Measurements from ENCODE around the gene HEATR3.
A peak's percentile ranks its signal among the peaks of the same experiment; 100 is the strongest.
"Not testable (repeated sequence)": the region's sequence is repeated elsewhere in the genome, so short reads cannot be mapped to it uniquely, and the experiment has no call there.

Gene HEATR3

DNA sequence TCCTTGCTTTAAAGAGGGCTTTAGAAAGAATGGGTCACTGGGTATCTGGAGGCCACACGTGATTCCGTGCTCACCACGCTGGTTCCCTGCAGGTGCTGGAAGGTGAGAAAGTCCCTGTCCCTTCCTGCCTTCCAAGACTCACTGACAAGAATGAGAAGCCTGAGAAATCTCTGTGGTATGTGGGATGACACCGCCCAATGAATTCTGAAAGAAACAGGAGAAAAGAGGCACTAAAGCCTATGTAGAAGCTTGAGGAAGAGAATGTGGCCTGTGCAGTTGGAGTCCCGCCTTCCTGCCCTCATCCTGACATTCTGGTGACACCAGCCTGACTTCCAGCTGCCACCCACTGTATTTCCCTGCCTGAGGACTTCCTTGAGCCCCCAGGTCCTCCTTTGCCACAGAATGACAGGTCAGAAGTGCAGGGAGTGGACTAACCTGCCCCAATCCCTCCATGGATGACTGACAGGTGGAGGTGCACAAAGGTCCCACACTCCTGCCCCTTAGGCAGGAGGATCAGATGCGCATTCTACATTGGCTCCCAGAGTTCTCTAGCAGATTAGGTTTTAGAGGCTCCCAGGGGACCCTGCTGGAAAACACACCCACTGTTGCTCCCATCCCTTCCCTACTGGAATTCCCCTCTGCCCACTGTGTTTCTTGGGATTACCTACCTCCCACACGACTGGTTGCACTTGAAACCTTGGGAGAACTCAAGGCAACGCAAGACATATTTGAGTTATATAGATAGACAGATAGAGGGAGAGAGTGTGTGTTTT lies 48.8 kb downstream of the HEATR3 start:
- DNase-seq: no peak

DNA sequence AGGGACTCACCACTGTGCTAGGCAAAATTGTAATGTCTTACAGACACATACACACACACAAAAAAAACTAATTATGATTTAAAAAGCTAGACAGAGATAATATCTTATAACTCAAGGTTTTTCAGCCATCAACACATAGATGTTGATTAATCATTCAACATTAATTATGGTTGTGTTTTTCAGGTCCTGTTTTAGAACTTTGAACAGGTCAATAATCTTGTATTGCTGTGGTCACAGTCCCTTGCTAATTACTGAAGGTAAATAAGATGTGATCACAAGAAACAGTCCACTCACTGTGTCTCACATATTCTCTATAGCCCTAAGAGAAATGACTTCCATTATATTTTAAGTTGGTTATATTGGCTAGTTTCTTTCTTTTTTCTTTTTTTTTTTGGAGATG lies 54.9 kb downstream of the HEATR3 start:
- no peak for DNase-seq

- no peak for DNase-seq
Measured at GRCh38 chr16:50121278-50121677, 55.5 kb downstream of the HEATR3 start.

- DNase-seq: peak; percentile 51
Measured at GRCh38 chr16:50121721-50122445, 56.1 kb downstream of the HEATR3 start.

DNA sequence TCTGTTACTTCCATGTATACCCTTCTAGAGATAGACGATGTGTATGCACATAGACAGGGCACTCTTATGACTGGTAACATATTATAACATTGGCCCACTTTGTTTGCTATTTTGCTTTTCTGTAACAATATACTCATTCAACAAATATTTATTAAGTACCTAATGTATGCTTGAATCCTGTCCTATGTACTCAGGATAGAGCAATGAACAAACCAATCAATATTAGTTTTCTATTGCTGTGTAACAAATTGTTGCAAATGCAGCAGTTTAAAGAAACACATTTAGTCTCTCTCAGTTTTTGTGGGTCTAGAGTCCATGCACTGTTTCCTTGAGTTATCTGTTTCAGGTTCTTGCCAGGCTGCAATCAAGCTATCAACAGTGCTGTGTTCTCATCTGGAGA lies 57.6 kb downstream of the HEATR3 start:
- DNase-seq: no peak

- DNase-seq: no peak
Measured at GRCh38 chr16:50124769-50125168, 59.0 kb downstream of the HEATR3 start.

DNA sequence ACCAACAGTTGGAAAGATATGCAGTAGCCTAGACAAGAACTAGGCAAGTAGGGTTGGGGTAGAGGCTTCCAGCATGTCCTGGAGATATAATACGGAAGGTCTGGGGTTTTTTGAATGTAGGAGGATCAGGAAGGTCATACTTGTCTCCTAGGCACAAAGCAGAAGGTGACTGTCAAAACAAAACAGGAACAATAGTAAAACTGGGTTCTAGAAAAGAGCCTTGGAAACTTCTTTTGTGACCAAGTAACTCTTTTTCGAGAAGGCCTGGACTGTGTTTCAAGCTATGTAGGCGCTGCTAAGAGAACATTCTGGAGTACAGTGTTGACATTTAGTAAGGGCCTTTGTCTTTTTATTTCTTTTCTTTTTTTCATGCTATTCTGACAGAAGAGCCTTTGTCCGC lies 60.4 kb downstream of the HEATR3 start:
- no peak for DNase-seq

GRCh38 chr16:50132571-50132970 lies 66.8 kb downstream of the HEATR3 start:
- not testable (repeated sequence) for DNase-seq

GRCh38 chr16:50133214-50133613 lies 67.4 kb downstream of the HEATR3 start:
- no peak for DNase-seq

GRCh38 chr16:50136399-50136798 lies 70.6 kb downstream of the HEATR3 start:
- no peak for DNase-seq

DNA sequence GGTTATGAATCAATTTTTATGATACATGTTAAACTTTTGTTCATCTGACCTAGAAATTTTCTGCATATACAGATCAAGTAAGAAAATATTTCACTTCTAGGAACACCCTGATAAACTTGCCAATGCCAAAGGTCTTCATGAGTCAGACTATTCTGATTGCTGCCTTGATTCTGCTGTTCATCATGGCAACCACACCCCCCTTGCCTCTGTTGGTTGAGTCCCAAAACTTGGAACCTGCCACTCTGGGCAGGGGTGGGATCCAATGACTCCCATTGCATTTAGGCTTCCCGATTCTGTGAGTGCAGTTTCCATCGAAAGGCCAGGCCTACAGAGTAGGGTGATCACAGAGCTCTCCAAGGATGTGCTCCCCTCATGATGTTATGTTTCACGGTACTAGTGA lies 71.5 kb downstream of the HEATR3 start:
- DNase-seq: no peak

DNA sequence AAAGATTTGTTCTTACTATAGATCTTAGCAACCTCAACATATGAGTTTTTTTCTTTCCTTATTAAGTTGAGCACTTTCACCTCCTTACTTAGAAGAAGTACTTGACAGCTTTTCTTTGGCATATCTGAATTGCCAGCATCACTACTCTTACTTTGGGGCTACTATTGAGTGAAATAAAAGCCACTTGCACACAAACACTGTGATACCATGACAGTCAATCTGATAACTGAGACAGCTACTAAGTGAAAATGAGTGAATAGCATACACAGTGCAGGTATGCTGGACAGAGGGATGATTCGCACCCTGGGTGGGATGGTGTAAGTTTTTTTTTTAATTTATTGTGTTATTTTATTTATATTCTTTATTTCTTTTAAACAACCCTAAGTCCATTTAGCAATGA lies 73.8 kb downstream of the HEATR3 start:
- no peak for DNase-seq

GRCh38 chr16:50144211-50144610 lies 78.4 kb downstream of the HEATR3 start:
- DNase-seq: no peak

- DNase-seq: no peak
Measured at GRCh38 chr16:50146479-50147435, 81.0 kb downstream of the HEATR3 start.

DNA sequence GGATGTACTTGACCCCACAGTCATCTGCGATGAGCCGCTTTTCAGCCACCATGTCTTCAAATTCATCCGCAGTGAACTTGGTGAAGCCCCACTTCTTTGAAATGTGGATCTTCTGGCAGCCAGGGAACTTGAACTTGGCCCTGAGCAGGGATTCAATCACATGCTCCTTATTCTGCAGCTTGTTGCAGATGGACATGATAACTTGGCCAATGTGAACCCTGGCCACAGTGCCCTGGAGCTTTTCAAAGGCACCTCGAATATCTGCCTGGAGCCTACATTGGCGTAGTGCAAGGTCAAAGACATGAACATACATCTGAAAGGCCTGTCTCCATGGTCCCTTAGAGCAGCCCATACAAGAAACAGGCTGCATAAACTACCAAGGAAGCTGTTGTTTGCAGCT lies 85.6 kb downstream of the HEATR3 start:
- no peak for DNase-seq

GRCh38 chr16:50151756-50152155 lies 86.0 kb downstream of the HEATR3 start:
- DNase-seq: peak; percentile 47

GRCh38 chr16:50152351-50152806 lies 86.6 kb downstream of the HEATR3 start:
- DNase-seq: peak; percentile 79

- peak; percentile 92 for DNase-seq
Measured at GRCh38 chr16:50152807-50153595, 87.2 kb downstream of the HEATR3 start, which contains the start of gene TENT4B. Gene TENT4B (plus strand): TSS chr16:50153306. CDS start chr16:50153622, 316 bp downstream.

- peak; percentile 61 for DNase-seq
Measured at GRCh38 chr16:50153596-50154419, 88.0 kb downstream of the HEATR3 start.

GRCh38 chr16:50154420-50154950 lies 88.7 kb downstream of the HEATR3 start:
- no peak for DNase-seq

- DNase-seq: no peak
Measured at GRCh38 chr16:50155925-50156324, 90.2 kb downstream of the HEATR3 start.
